Measurements from ENCODE around the gene DHX58. TPM values are rescaled to one million over a fixed set of nuclear protein-coding genes. Genes with fewer than 3 reads are reported as not detected.

Gene DHX58
- total RNA-seq, 4 donors from 2014 or later, result 3.9 to 10.4 (median 8.9) TPM

DNA sequence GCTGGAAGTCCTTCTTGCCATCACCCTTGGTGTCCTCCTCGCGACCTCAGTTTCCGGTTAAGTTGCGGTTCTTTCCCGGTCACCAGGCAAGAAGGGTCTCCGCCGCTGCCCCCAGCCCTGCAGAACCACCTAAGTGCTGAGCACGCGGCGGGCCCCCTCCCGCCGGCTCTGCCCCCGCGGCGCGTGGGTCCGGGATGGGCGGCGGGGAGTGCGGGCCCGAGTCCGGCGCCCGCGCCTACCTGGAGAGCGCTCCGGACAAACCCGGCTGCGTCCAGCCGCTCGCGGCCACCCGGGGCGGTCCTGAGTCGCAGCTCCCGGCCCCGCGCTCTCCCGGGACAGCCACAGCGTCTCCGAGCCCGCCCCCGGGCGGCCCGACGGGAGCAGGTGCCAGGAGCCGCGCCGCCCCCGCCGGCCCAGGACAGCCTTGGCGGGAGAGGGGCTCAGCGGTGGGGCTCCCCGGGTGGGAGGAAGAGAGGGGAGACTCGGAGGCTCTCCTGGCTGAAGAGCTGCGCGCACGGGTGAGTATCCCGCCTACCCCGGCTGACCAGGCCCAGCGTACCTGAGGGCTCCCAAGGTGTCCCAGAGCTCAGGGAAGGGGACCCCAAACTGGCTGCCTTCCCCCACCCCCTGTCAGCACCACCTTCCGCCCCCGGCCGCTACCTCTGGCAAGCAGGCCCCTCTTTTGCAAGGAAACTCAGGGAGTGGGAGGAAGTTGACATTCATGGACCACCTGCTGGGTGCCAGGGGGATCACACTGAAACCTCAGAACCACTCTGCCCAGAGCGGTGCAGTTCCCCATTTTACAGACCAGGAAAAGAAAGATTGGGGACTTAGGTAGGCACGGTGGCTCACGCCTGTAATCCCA, 40.0 kb downstream of the DHX58 start:
- no peak for DNase-seq
- 81% methylated on average over 4 of the region's 67 CpGs; no CpG with 5 or more reads in 1 of the 2 donors for WGBS, 2 donors
- H3K9me3 ChIP-seq, result no peaks in the 10 kb centered on the region
- peak overlapping the region in 3 of 4 donors; percentile 6 to 63 (median 39) for H3K4me3 ChIP-seq
- intact Hi-C loops (cut with DNase I), result no loop called here
- TF ChIP-seq POLR2A (IDR thresholded peaks at IDR 0.05), result no peak
- TF ChIP-seq, protein P1, sequence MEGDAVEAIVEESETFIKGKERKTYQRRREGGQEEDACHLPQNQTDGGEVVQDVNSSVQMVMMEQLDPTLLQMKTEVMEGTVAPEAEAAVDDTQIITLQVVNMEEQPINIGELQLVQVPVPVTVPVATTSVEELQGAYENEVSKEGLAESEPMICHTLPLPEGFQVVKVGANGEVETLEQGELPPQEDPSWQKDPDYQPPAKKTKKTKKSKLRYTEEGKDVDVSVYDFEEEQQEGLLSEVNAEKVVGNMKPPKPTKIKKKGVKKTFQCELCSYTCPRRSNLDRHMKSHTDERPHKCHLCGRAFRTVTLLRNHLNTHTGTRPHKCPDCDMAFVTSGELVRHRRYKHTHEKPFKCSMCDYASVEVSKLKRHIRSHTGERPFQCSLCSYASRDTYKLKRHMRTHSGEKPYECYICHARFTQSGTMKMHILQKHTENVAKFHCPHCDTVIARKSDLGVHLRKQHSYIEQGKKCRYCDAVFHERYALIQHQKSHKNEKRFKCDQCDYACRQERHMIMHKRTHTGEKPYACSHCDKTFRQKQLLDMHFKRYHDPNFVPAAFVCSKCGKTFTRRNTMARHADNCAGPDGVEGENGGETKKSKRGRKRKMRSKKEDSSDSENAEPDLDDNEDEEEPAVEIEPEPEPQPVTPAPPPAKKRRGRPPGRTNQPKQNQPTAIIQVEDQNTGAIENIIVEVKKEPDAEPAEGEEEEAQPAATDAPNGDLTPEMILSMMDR (IDR thresholded peaks at IDR 0.05), result no peak
- H3K27ac ChIP-seq, result no peak overlapping the region
- peaks cover 0 to 18% (median 10%) of the 10 kb centered on the region in 3 donors for H3K4me1 ChIP-seq
- H3K27me3 ChIP-seq, result peaks cover 3 to 58% (median 10%) of the 10 kb centered on the region in 4 donors
- H3K36me3 ChIP-seq, result no peaks in the 10 kb centered on the region

DNA sequence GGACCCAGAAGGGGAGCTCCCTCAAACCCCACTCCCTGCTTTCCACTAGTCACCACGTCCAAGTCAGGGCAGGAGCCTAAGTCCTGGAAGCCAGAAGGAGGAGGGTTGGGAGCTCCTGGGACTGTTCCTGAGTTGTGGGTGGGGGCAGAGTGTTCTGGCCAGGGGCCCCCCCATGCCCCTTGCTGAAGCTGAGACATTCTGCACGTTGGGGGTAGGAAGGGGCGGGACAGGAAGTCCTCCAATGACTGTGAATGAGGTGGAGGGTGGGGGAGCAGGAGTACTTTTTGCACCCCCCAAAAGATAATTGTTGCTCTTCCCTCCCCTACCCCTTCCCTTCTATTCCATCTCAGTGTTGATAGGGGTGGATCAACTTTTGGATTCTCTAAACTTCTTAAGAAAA, 40.7 kb downstream of the DHX58 start:
- no peak for TF ChIP-seq POLR2A (IDR thresholded peaks at IDR 0.05)
- TF ChIP-seq, protein P1 (IDR thresholded peaks at IDR 0.05), result no peak
- no peaks in the 10 kb centered on the region for H3K36me3 ChIP-seq
- H3K4me1 ChIP-seq, result peaks cover 0 to 21% (median 10%) of the 10 kb centered on the region in 3 donors
- peaks cover 3 to 59% (median 10%) of the 10 kb centered on the region in 4 donors for H3K27me3 ChIP-seq
- 21 to 40% methylated on average over 1 to 3 of the region's 3 CpGs for WGBS, 2 donors
- no peaks in the 10 kb centered on the region for H3K9me3 ChIP-seq
- intact Hi-C loops (cut with DNase I), result no loop called here
- DNase-seq, result no peak
- no peak overlapping the region for H3K27ac ChIP-seq
- peak overlapping the region in 1 of 4 donors; percentile 63 for H3K4me3 ChIP-seq

DNA sequence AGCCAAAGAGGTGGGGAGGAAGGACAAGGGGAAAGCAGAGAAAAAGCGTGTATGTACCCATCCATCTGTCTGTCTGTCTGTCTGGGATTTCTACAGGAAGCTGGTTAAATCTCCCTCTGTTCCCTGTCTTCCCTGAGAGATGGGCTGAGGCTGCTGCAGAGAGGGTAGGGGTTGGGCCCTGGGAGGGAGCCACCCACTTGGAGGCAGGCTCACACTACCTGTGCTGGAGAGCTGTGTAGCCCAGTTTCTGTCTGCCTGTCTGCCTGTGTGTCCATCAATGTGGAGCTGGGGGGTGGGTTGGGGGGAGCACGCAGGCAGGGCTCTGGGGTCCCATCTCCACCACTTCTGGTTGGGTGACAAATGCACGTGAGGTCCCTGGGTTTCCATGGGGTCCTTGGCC, 43.5 kb downstream of the DHX58 start:
- DNase-seq, result no peak
- TF ChIP-seq, protein P1 (IDR thresholded peaks at IDR 0.05), result no peak
- no peak for TF ChIP-seq POLR2A (IDR thresholded peaks at IDR 0.05)
- intact Hi-C loops (cut with DNase I), result loop anchor here (5.0 kb wide), 1 partner anchor 48 kb away; no protein-coding TSS in a partner anchor
- no peak overlapping the region for H3K27ac ChIP-seq
- no peak overlapping the region for H3K4me3 ChIP-seq
- no peaks in the 10 kb centered on the region for H3K36me3 ChIP-seq
- no peaks in the 10 kb centered on the region for H3K9me3 ChIP-seq
- H3K4me1 ChIP-seq, result peaks cover 0 to 21% (median 10%) of the 10 kb centered on the region in 3 donors
- H3K27me3 ChIP-seq, result peaks cover 3 to 59% (median 10%) of the 10 kb centered on the region in 4 donors
- WGBS, 2 donors, result 24 to 70% methylated on average over 1 of the region's 3 CpGs

GRCh38 chr17:42067371-42068091, 45.0 kb downstream of the DHX58 start:
- Histone ChIP-seq H3K9me3 (no peaks in the 10 kb centered on the region), H3K4me3 (no peak overlapping the region), H3K36me3 (no peaks in the 10 kb centered on the region), H3K27me3 (peaks cover under 1 to 45% (median 7%) of the 10 kb centered on the region in 4 donors), H3K27ac (no peak overlapping the region), H3K4me1 (peaks cover 0 to 18% (median 8%) of the 10 kb centered on the region in 3 donors)
- DNase-seq, result no peak
- 8 to 17% methylated on average over 6 of the region's 12 CpGs for WGBS, 2 donors
- intact Hi-C loops (cut with DNase I), result loop anchor here (5.0 kb wide), 1 partner anchor 50 kb away; no protein-coding TSS in a partner anchor
- TF ChIP-seq, protein P1 (IDR thresholded peaks at IDR 0.05), result peak; percentile 82 to 95 (median 84)
- no peak for TF ChIP-seq POLR2A (IDR thresholded peaks at IDR 0.05)

Measured in esophagus squamous epithelium (tissue), 5 donors.